ENCODE results near the gene ZBED1. TPM values are rescaled to one million over a fixed set of nuclear protein-coding genes. Genes with fewer than 3 reads are reported as not detected.
A peak's percentile ranks its signal among the peaks of the same experiment; 100 is the strongest.
"Not testable (repeated sequence)": the region's sequence is repeated elsewhere in the genome, so short reads cannot be mapped to it uniquely, and the experiment has no call there.

Gene ZBED1
- total and polyA plus RNA-seq, 9 of the 15 experiments (the other 6 are each of a cell fraction or from before 2014, with no cell fraction given), result 0.61 to 27.6 (median 13.9) TPM

GRCh38 chrX:2460048-2460447 is 40.7 kb downstream of the ZBED1 start:
- BruUV-seq (replicated peaks); H3K4me2 ChIP-seq (ENCODE audit: insufficient read depth, low read length); H3K36me3 ChIP-seq (ENCODE audit: control insufficient read depth, insufficient read depth, low read length); POLR2A ChIA-PET; H3K9me1 ChIP-seq (ENCODE audit: control insufficient read depth, insufficient read depth, low read length); CTCF ChIA-PET (ENCODE audit: low intra/inter-chr PET ratio); H3K27ac ChIP-seq (ENCODE audit: extremely low read depth, low read depth, low read length); H3K27me3 ChIP-seq (ENCODE audit: control insufficient read depth in 2 of 2, insufficient read depth in 2 of 2, low read length in 2 of 2); H3K4me1 ChIP-seq (replicated peaks in 1 of 2; ENCODE audit: control insufficient read depth in 2 of 2, insufficient read depth in 2 of 2, low read length in 2 of 2); H3K9me3 ChIP-seq (replicated peaks; ENCODE audit: control insufficient read depth, insufficient read depth, low read depth, low read length); ATAC-seq; H4K20me1 ChIP-seq (replicated peaks; ENCODE audit: control insufficient read depth, insufficient read depth, low read length); H3K9ac ChIP-seq (ENCODE audit: insufficient read depth in 1 of 2, low read depth in 2 of 2, low read length in 2 of 2); H3K4me3 ChIP-seq; FAIRE-seq; DNase-seq (ENCODE audit: extremely low read depth in 1 of 4, low spot score in 3 of 4); H2AFZ ChIP-seq (ENCODE audit: low read depth, low read length); H3K79me2 ChIP-seq (ENCODE audit: control insufficient read depth, insufficient read depth, low read length): not testable (repeated sequence)
- 43% methylated on average over 4 of the region's 10 CpGs for WGBS (ENCODE audit: insufficient coverage, low coverage, missing lambda C conversion rate)
- intact Hi-C loops (cut with micrococcal nuclease), result loop anchor here (5.0 kb wide), 2 partner anchors 228 to 808 kb away; no protein-coding TSS in a partner anchor
- in situ Hi-C loops (cut with MboI), result loop anchor here (10.0 kb wide), 1 partner anchor 795 kb away; no protein-coding TSS in a partner anchor

- DNase-seq (ENCODE audit: extremely low read depth in 1 of 4, low spot score in 3 of 4), result no peak
- H3K9ac ChIP-seq (ENCODE audit: insufficient read depth in 1 of 2, low read depth in 2 of 2, low read length in 2 of 2), result no peak overlapping the region
- no peak for ATAC-seq
- intact Hi-C loops (cut with micrococcal nuclease) (no loop called here), in situ Hi-C loops (cut with MboI) (loop anchor here (10.0 kb wide), 1 partner anchor 514 kb away; no protein-coding TSS in a partner anchor)
- no peaks in the 10 kb centered on the region; a peak in 1 of 5 replicates for H3K4me1 ChIP-seq (replicated peaks in 1 of 2; ENCODE audit: control insufficient read depth in 2 of 2, insufficient read depth in 2 of 2, low read length in 2 of 2)
- no peak for FAIRE-seq
- H4K20me1 ChIP-seq (replicated peaks; ENCODE audit: control insufficient read depth, insufficient read depth, low read length), result no peaks in the 10 kb centered on the region
- peak overlapping the region; percentile 94 for H3K4me2 ChIP-seq (ENCODE audit: insufficient read depth, low read length)
- no peak for TF ChIP-seq ZNF764 (CRISPR knock-in tag; IDR thresholded peaks at IDR 0.05; ENCODE audit: low read depth)
- TF ChIP-seq RBM25 (IDR thresholded peaks at IDR 0.05; ENCODE audit: low read depth, low read length, severe bottlenecking), result peak; percentile 47
- TF ChIP-seq ZNF146 (CRISPR knock-in tag; IDR thresholded peaks at IDR 0.05; ENCODE audit: unreplicated experiment), result peak; percentile 69
- BruUV-seq (replicated peaks), result no TSS peak
- H3K27ac ChIP-seq (ENCODE audit: extremely low read depth, low read depth, low read length), result no peak overlapping the region; the same call in 1 of the 3 replicates
- 83% methylated on average over 1 of the region's 6 CpGs for WGBS (ENCODE audit: insufficient coverage, low coverage, missing lambda C conversion rate)
- H3K79me2 ChIP-seq (ENCODE audit: control insufficient read depth, insufficient read depth, low read length), result peaks cover 7% of the 10 kb centered on the region; the same call in 2 of the 3 replicates
- no peak overlapping the region for H3K4me3 ChIP-seq
- H2AFZ ChIP-seq (ENCODE audit: low read depth, low read length), result peak overlapping the region; percentile 96
- no peaks in the 10 kb centered on the region for H3K27me3 ChIP-seq (ENCODE audit: control insufficient read depth in 2 of 2, insufficient read depth in 2 of 2, low read length in 2 of 2)
- no peaks in the 10 kb centered on the region for H3K36me3 ChIP-seq (ENCODE audit: control insufficient read depth, insufficient read depth, low read length)
- no peaks in the 10 kb centered on the region for H3K9me3 ChIP-seq (replicated peaks; ENCODE audit: control insufficient read depth, insufficient read depth, low read depth, low read length)
- ChIA-PET POLR2A (no interaction called here), CTCF (ENCODE audit: low intra/inter-chr PET ratio) (no interaction called here)
- no peaks in the 10 kb centered on the region for H3K9me1 ChIP-seq (ENCODE audit: control insufficient read depth, insufficient read depth, low read length)
Observed at GRCh38 chrX:2458309-2458708, 42.5 kb downstream of the ZBED1 start.
